Vagina (tissue), 2 donors: ENCODE measurements around the gene HTRA3.

Source experiments
- CTCF ChIP-seq, 3 experiments: fragments of 450-650 bp in 2 of 3; fragments of 200-600 bp in 1 of 3; sonication (generic) in 1 of 3; IDR thresholded peaks; one replicate each; pipeline ENCODE4 v1.5.1; 2017 to 2019; ENCODE audit warnings: antibody characterized with exemption in 3 of 3, mild to moderate bottlenecking in 2 of 3, moderate library complexity in 2 of 3
- POLR2A ChIP-seq, 2 donors: fragments of 450-650 bp; IDR thresholded peaks; one replicate each; pipeline ENCODE4 v1.6.1; 2017; ENCODE audit warnings: antibody characterized with exemption in 2 of 2, mild to moderate bottlenecking in 2 of 2, moderate library complexity in 2 of 2

- TF ChIP-seq POLR2A (IDR thresholded peaks at IDR 0.05) (no peak), CTCF (IDR thresholded peaks at IDR 0.05) (no peak)
Measured at GRCh38 chr4:8349664-8350236, 80.2 kb downstream of the HTRA3 start.
